Right atrium auricular region (tissue), 2 donors: ENCODE results near the gene SNX22. TPM values are rescaled to one million over a fixed set of nuclear protein-coding genes. Genes with fewer than 3 reads are reported as not detected.

Experiments
- DNase-seq: peaks from one replicate; pipeline ENCODE4 v3.0.0-alpha.2; 2019; ENCODE audit warnings: low spot score
- H3K27ac ChIP-seq, 2 donors: fragments of 200-600 bp; sonication (generic); 1 replicate in 1 of 2; 2 replicates in 1 of 2; pipeline ENCODE4 v1.5.1; 2016 to 2019
- H3K27me3 ChIP-seq, 2 donors: fragments of 200-600 bp; sonication (generic); one replicate each; pipeline versions ENCODE4 v1.5.1 to v1.6.0; 2017 to 2019
- H3K36me3 ChIP-seq: fragments of 200-600 bp; sonication (generic); one replicate; pipeline ENCODE4 v1.5.1; 2016
- H3K4me1 ChIP-seq, 2 donors: fragments of 200-600 bp; sonication (generic); one replicate each; pipeline versions ENCODE4 v1.5.1 to v1.6.0; 2017 to 2019
- H3K4me3 ChIP-seq, 2 donors: fragments of 200-600 bp; sonication (generic); 1 replicate in 1 of 2; 2 replicates in 1 of 2; pipeline ENCODE4 v1.5.1; 2017 to 2019; ENCODE audit warnings: mild to moderate bottlenecking in 1 of 2, moderate library complexity in 1 of 2
- H3K9me3 ChIP-seq, 2 donors: fragments of 200-600 bp; sonication (generic); one replicate each; pipeline ENCODE4 v1.5.1; 2019
- CTCF ChIP-seq, 2 donors: fragments of 200-600 bp; sonication (generic); IDR thresholded peaks; one replicate each; pipeline ENCODE4 v1.5.1; 2019; ENCODE audit warnings: antibody characterized with exemption in 2 of 2
- total RNA-seq, 2 donors: library from RNA; depleted of rRNA; stranded (reverse); fragments of >200 nt; gene quantifications; one replicate each; pipeline ENCODE4 v1.1.0, GENCODE V29; 2016

Gene SNX22
- total RNA-seq, 2 donors from 2014 or later: 11.9 to 12.4 TPM

DNA sequence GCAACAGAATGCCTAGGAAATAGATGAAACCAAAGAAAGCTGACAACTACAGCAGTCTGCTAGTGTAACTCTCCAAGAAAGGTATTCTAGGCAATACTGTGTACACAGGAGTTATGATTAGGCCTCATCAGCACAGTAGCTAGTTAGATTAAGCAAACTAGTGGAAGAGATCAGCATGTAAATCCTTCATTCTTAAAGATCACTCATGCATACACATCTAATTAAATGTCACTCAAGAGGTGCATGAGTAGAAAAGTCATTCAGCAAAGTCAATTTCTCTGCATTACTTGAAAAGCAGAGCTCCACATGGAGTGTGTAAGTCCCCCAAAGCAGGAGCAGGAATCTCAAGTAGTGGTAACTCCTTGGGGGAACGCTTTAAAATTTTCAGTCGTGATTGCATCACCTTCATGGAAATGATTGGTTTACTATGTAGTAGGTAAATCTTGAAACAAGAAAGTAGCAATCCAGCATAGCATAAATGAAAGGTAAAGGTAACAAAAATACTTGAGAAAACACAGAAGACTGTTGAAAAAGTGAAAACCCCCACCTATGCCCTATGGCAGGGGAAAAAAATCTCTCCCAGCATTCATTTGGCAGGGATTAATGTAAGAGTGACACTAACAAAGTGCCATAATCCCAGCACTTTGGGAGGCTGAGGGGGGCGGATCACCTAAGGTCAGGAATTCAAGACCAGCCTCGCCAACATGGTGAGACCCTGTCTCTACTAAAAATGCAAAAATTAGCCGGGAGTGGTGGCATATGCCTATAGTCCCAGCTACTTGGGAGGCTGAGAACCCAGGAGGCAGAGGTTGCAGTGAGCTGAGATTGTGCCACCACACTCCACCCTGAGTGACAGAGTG lies 40.7 kb downstream of the SNX22 start:
- Histone ChIP-seq H3K36me3 (peaks cover 11% of the 10 kb centered on the region), H3K4me3 (no peak overlapping the region), H3K27ac (no peak overlapping the region), H3K4me1 (no peaks in the 10 kb centered on the region), H3K27me3 (no peaks in the 10 kb centered on the region), H3K9me3 (no peaks in the 10 kb centered on the region)
- DNase-seq: no peak
- TF ChIP-seq CTCF (IDR thresholded peaks at IDR 0.05): no peak

DNA sequence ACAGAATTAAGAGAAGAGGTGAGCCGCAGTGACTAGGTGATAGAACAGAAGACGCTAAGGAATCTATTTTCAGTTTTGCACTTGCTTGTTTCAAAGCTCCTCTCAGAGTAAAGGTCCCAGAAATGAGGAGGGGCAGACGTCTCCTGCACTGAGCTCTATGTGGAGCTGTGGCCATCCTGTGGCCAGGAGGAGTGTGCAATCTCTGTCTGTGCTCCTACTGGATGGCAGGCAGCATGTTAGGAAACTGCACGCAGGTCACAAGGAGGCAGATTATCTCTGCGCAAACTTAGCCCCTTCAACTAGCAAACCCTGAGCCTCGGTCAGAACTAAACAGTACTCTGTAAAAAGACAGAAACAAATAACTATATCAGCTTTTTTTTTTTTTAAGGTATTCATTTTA lies 42.4 kb downstream of the SNX22 start:
- no peak for TF ChIP-seq CTCF (IDR thresholded peaks at IDR 0.05)
- Histone ChIP-seq H3K9me3 (no peaks in the 10 kb centered on the region), H3K36me3 (peaks cover 4% of the 10 kb centered on the region)

GRCh38 chr15:64197425-64197824 lies 45.9 kb downstream of the SNX22 start:
- Histone ChIP-seq H3K4me3 (no peak overlapping the region), H3K27ac (no peak overlapping the region), H3K4me1 (no peaks in the 10 kb centered on the region), H3K27me3 (no peaks in the 10 kb centered on the region), H3K9me3 (no peaks in the 10 kb centered on the region), H3K36me3 (peaks cover 9% of the 10 kb centered on the region)
- no peak for TF ChIP-seq CTCF (IDR thresholded peaks at IDR 0.05)
- no peak for DNase-seq

More for the DNA sequence above, 42.4 kb downstream of the SNX22 start:
- Histone ChIP-seq H3K27me3 (no peaks in the 10 kb centered on the region), H3K4me3 (no peak overlapping the region), H3K4me1 (no peaks in the 10 kb centered on the region), H3K27ac (no peak overlapping the region)
- no peak for DNase-seq

- Histone ChIP-seq H3K4me3 (no peak overlapping the region), H3K27me3 (no peaks in the 10 kb centered on the region), H3K36me3 (peaks cover 14% of the 10 kb centered on the region)
Observed at GRCh38 chr15:64205202-64205601, 53.7 kb downstream of the SNX22 start.

More at GRCh38 chr15:64205202-64205601, 53.7 kb downstream of the SNX22 start:
- TF ChIP-seq CTCF (IDR thresholded peaks at IDR 0.05): no peak
- no peak for DNase-seq
- H3K27ac ChIP-seq: no peak overlapping the region
- H3K4me1 ChIP-seq: no peaks in the 10 kb centered on the region
- no peaks in the 10 kb centered on the region for H3K9me3 ChIP-seq

Other genes starting within 250 kb of the SNX22 start
- 10 to 100 TPM; 28.8 to 57.6 TPM for gene DAPK2, start 105.2 kb upstream of the SNX22 start, total RNA-seq
- 10 to 100 TPM; 43.6 to 73.7 TPM for gene CIAO2A, start 57.9 kb upstream of the SNX22 start, total RNA-seq
- gene SNX1, start 55.7 kb upstream of the SNX22 start, total RNA-seq: 10 to 100 TPM; 44.8 to 57.1 TPM
- gene PPIB, start 11.3 kb downstream of the SNX22 start, total RNA-seq: 100 to 1,000 TPM; 139 to 189 TPM
- gene CSNK1G1, start 204.4 kb downstream of the SNX22 start, total RNA-seq: 1 to 10 TPM; 3.5 to 4.8 TPM
- not detected for gene PCLAF, start 229.7 kb downstream of the SNX22 start, total RNA-seq
- gene TRIP4, start 236.1 kb downstream of the SNX22 start, total RNA-seq: 1 to 10 TPM; 7.8 to 8.7 TPM